ENCODE measurements around the gene PHOSPHO2.
A peak's percentile ranks its signal among the peaks of the same experiment; 100 is the strongest.

Gene PHOSPHO2

DNA sequence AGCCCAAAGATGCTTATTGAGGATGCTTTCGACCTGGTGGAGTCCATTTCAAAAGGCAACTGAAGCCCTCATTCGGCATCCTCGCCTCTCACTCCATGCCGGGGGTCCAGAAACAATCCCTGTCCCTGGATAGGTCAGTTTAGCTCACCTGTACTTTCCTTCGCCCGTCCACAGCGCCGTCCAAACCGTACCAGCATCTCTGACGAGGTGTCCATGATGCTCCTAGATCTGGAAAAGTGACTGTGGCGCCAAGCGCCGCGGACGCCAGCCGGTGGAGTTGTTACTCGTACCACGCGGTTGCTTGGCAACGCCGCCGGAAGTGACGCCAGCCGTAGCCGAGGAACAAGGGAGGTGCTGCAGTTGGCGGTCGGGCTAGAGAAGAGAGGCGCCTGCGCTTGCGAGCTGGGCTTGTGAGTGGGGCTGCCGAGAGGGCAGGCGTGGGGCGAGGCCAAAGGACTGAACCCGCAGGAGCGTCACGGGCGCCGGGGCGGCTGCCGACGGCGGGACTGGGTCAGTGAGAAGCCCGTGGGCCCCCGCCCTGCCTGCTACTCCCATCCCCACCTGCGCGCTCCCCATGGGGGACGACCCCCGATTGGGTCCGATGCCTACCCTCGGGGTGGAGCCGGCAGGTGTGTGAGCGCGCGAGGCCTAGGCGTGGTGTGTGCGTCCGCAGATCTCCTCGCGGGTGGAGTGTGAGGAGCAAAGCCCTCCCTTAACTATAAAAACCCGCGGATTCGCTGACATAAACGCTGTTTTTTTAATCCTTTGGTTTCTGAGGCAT lies at the start of gene PHOSPHO2, which contains the start of gene CFAP210:
Gene PHOSPHO2 (plus strand): TSS at position 357 of the 781 bp plus-strand sequence. CDS start 6,503 bp downstream, outside the sequence.
Gene CFAP210 (minus strand): TSS at position 293 of the 781 bp plus-strand sequence. CDS start 78 bp downstream, at position 215.
- DNase-seq (ENCODE audit: low read depth in 2 of 2, low spot score in 1 of 2) = peak; percentile 96 to 100

GRCh38 chr2:169647496-169647895 lies 46.8 kb upstream of the PHOSPHO2 start:
- no peak for DNase-seq (ENCODE audit: low read depth in 2 of 2, low spot score in 1 of 2)

DNA sequence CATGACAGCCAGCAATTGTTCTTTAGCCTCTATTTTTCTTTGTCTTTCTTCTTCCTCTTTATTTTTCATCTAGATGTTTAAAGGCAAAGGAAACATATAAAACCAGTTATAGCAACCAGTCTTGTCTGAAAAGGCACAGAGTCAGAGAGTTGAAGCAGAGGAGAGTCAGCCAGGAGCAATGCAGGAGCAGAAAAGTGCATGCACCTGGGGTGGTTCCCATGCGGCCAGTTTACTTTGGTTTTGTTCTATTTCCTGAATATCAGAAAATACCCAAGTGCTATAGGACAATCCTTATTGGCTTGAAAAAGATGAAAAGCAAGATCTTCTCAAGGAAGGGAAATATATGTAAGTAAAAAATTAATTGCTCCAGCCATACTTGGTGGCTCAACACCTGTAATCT lies 45.0 kb upstream of the PHOSPHO2 start:
- no peak for DNase-seq (ENCODE audit: low read depth in 2 of 2, low spot score in 1 of 2)

DNA sequence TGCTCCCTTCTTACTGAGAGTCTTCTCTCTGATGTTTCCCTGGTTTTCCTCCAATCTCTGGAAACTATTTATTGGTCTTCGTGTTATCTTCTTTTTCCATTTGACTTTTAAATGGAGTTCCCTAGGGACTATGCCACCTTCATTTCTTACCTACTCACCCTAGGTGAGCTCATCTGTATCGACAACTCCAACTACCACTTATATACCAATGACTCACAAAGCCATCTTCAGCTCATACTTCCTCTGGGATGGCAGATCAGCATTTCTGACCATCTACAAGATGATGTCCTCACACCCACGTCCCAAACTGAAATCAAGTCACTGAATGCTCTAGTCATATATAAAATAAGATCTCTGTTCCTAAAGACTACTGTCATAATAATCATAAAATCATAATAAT lies 40.6 kb upstream of the PHOSPHO2 start:
- no peak for DNase-seq (ENCODE audit: low read depth in 2 of 2, low spot score in 1 of 2)

DNA sequence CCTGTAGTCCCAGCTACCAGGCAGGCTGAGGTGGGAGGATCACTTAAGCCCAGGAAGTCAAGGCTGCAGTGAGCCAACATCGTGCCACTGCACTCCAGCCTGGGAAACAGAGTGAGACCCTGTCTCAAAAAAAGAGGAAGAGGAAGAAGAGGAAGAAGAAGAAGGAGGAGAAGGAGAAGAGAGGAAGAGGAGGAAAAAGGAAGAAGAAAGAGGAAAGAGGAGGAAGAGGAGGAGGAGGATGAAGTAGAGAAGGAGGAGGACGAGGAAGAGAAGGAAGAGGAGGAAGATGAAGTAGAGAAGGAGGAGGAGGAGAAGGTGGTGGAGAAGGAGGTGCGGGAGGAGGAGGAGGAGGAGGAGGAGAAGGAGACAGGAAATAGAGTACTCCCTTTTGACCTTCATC lies 38.1 kb upstream of the PHOSPHO2 start:
- DNase-seq (ENCODE audit: low read depth in 2 of 2, low spot score in 1 of 2) = no peak

DNA sequence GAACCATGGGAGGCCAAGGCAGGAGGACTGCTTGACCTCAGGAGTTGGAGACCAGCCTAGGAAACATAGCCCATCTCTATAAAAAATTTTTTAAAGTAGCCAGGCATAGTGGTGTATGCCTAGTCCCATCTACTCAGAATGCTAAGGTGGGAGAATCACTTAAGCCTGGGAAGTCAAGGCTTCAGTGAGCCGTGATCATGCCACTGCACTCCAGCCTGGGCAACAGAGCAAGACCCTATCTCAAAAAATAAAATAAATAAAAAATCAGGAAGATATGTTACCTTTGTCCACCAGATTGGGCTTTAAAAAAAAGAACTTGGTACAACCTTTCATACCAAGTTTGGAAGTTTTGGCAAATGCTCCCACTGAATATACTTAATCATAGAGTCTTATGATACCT lies 35.4 kb upstream of the PHOSPHO2 start:
- no peak for DNase-seq (ENCODE audit: low read depth in 2 of 2, low spot score in 1 of 2)

GRCh38 chr2:169659320-169659719 lies 34.9 kb upstream of the PHOSPHO2 start:
- DNase-seq (ENCODE audit: low read depth in 2 of 2, low spot score in 1 of 2) = no peak

GRCh38 chr2:169661265-169661664 lies 33.0 kb upstream of the PHOSPHO2 start:
- DNase-seq (ENCODE audit: low read depth in 2 of 2, low spot score in 1 of 2) = no peak

- no peak for DNase-seq (ENCODE audit: low read depth in 2 of 2, low spot score in 1 of 2)
Measured at GRCh38 chr2:169662744-169663143, 31.5 kb upstream of the PHOSPHO2 start.

DNA sequence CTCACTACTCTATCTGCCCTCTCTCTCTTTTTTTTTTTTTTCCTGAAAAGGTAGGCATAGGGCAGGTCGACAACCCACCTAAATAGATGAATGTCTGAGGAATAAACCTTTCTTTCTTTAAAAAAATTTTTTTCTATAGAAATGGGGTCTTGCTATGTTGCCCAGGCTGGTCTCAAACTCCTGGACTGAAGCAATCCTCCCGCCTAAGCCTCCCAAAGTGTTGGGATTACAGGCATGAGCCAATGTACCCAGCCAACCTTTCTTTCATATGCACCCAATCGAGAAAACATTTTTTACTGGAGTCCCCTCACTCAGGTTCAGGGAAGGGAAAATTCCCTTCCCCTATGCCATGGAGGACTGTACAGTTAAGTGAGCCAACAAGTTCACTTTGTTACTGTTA lies 31.0 kb upstream of the PHOSPHO2 start:
- no peak for DNase-seq (ENCODE audit: low read depth in 2 of 2, low spot score in 1 of 2)

DNA sequence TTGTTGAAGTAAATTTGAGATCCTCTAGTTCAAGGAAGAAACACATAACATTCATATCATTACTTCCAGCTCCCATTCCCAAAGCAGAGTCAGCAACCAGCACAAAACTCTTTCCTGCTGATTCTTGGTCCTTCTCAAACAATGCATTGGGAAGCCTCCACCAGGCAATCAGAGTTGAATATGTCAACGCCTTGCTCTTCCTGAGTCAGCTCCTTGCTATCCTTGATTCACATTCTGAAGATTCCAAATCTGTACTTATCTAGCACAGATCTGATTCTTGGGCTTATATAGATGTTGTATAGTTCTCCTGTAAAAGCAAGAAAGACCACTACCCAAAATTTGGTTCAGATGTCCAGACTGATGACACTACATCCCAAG lies 29.7 kb upstream of the PHOSPHO2 start:
- DNase-seq (ENCODE audit: low read depth in 2 of 2, low spot score in 1 of 2) = no peak

DNA sequence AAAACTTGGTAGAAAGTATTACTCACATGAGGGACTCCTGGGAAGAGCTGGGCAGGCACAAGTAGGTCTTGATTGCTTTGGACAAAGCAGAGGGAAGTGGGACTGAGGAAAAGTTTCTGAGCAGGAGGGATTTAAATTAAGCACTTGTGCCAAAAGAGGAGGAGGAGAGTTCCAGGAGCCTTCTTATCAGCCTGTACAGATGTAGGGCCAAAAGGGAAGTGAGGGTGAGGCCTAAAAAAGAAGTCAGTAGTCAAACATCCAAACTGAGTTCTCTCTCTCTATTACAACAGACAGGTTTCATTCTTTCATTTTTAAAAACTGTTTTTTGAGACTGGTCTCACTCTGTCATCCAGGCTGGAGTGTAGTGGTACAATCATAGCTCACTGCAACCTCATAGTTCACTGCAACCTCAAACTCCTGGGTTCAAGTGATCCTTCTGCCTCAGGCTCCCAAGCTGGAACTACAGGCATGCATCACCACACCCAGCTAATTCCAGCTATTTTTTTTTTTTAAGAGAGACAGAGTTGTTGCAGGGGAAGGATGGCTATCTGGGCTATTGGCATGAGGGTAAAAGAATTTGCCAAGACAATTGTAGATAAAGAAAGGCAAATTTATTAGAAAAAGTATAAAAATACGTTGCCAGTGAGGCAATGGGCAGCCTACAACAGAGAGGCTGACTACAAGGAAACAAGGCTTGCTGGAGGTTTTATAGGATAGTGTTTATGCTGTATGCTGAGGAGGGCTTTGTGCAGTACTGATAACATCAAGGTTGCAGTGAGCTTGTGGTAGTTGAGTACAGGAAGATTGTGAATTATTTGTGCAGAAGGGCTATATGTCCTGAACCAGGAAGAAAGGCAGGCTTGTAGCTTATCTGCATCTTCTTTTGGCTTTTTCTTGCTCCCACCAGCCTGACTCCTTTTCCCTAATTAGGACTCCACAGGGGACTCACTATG lies 29.0 kb upstream of the PHOSPHO2 start:
- DNase-seq (ENCODE audit: low read depth in 2 of 2, low spot score in 1 of 2) = no peak

- no peak for DNase-seq (ENCODE audit: low read depth in 2 of 2, low spot score in 1 of 2)
Measured at GRCh38 chr2:169667583-169667982, 26.7 kb upstream of the PHOSPHO2 start.

DNA sequence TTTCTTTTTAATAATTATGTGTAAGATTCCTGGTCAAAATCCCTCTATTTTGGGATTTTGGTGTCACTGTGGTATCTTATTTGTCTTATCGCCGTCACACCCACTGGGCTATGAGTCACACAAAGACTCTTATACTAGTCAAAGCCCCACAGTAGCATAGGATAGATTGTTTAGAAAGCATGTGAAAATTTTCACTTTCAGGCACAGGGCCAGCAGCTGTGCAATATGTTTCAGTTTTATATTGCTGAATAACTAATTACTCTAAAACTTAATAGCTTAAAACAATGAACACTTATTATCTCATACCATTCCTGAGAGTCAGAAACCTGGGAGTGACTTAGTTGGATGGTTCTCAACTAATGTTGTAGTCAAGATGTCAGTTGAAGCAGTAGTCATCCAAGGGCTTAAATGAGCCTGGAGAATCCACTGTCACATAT lies 24.0 kb upstream of the PHOSPHO2 start:
- DNase-seq (ENCODE audit: low read depth in 2 of 2, low spot score in 1 of 2) = no peak

GRCh38 chr2:169670937-169671336 lies 23.3 kb upstream of the PHOSPHO2 start:
- no peak for DNase-seq (ENCODE audit: low read depth in 2 of 2, low spot score in 1 of 2)

- no peak for DNase-seq (ENCODE audit: low read depth in 2 of 2, low spot score in 1 of 2)
Measured at GRCh38 chr2:169672406-169672805, 21.9 kb upstream of the PHOSPHO2 start.

GRCh38 chr2:169673106-169673505 lies 21.2 kb upstream of the PHOSPHO2 start:
- DNase-seq (ENCODE audit: low read depth in 2 of 2, low spot score in 1 of 2) = no peak

DNA sequence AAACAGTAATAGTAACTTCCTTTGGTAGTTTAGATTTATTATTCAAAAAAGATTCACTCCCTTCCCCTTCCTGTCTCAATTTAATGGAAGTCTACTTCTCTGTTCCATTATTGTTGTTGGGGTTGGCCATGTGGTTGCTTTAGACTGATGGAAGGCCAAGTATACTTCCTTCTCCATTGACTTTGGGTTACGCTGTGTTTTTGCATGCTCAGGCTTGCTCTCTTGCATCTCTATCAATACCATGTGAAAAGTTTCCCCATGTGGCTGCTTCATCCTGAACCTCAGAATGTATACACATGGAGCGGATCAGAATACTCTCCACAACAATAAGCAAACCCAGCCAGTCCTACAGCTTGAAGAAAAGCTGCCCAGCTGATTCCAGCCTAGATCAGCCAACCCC lies 20.3 kb upstream of the PHOSPHO2 start:
- DNase-seq (ENCODE audit: low read depth in 2 of 2, low spot score in 1 of 2) = no peak

DNA sequence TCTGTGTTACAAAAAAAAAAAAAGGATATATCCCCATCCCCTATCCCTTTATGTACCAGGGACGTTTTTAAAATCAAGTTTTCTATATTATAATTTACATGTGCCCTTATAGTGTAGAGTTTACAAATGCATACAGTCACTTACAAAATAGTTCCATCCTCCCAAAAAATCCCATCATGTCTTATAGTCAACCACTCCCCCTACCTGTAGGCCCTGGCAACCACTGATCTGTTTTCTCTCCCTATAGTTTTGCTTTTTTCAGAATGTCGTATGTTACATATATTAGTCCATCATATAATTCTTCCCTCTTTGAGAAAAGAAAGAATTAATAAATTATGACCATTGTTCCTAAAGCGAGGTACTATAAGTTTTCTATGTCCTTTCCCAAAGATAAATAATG lies 17.9 kb upstream of the PHOSPHO2 start:
- no peak for DNase-seq (ENCODE audit: low read depth in 2 of 2, low spot score in 1 of 2)

- DNase-seq (ENCODE audit: low read depth in 2 of 2, low spot score in 1 of 2) = no peak
Measured at GRCh38 chr2:169676850-169677249, 17.4 kb upstream of the PHOSPHO2 start.

GRCh38 chr2:169683054-169683424 lies 11.2 kb upstream of the PHOSPHO2 start:
- DNase-seq (ENCODE audit: low read depth in 2 of 2, low spot score in 1 of 2) = no peak

Measured in stimulated activated CD8-positive, alpha-beta memory T cell treated with anti-CD3 and anti-CD28 coated beads, Interleukin-4, amount 100 ng/mL, for 4 hours (primary cell).